SW 1271 (cell line): Measurements from ENCODE around the gene PRPSAP1.

Experiments used
- DNase-seq, 2 experiments: peaks; one replicate each; lab custom pipeline; 2025; lab: John Stamatoyannopoulos, UW

Gene PRPSAP1, protein sequence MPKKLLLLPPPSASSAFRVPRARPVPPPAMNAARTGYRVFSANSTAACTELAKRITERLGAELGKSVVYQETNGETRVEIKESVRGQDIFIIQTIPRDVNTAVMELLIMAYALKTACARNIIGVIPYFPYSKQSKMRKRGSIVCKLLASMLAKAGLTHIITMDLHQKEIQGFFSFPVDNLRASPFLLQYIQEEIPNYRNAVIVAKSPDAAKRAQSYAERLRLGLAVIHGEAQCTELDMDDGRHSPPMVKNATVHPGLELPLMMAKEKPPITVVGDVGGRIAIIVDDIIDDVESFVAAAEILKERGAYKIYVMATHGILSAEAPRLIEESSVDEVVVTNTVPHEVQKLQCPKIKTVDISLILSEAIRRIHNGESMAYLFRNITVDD

DNA sequence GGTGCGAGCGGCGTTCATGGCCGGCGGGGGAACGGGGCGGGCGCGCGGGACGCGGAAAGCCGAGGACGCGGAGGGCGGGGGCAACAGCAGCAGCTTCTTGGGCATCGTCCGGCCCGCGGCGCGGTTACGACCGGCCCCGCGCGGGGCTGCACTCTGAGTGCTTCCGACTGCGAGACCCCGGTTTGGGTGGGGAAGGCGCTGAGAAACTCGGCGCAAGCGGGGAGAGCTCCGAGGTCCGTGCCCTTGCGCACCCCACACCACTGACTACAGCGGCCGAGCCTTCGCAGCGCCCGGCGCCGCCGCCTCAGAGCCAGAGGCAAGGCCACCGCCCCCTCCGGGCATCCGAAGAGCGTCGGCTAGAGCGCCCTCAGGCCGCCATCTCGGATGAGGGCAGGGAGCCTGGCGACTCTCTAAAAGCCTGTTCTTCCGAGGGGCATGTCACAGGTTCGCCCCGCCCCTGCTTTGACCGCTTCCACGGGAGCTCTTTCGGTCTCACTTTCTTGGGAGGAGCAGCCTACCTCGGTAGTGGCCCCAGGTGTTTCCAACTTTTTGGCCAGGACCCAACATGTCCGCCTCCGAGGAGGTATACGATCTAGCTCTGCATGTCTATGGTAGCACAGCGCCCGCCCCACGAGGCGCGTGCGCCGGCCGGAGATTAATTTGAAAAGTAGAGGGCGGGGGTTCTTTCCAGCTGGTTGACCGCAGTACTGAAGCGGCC, at the start of gene PRPSAP1:
TSS of gene PRPSAP1 (minus strand) at position 318 of the 718 bp plus-strand sequence. CDS start at position 105, 213 bp downstream.
- DNase-seq, result peak; percentile 69 to 91

DNA sequence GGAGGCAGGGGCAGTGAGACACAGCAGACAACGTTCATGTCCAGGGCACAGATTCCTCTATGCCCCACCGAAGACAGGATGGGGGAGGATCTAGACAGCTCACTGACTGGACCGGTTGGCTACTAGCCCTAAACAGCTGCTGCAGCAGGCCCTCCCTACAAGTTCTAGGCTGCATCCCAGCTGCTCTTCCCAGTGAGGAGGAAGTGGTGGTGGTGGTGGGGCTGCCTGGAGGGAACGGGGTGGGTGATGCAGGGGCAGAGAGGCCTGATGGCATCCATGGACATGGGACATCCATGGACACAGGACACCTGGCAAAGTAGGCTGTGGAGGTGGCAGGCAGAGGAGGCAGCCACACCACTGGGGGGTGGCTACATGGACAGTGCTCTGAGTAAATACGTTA, 49.0 kb upstream of the PRPSAP1 start:
- DNase-seq, result no peak

DNA sequence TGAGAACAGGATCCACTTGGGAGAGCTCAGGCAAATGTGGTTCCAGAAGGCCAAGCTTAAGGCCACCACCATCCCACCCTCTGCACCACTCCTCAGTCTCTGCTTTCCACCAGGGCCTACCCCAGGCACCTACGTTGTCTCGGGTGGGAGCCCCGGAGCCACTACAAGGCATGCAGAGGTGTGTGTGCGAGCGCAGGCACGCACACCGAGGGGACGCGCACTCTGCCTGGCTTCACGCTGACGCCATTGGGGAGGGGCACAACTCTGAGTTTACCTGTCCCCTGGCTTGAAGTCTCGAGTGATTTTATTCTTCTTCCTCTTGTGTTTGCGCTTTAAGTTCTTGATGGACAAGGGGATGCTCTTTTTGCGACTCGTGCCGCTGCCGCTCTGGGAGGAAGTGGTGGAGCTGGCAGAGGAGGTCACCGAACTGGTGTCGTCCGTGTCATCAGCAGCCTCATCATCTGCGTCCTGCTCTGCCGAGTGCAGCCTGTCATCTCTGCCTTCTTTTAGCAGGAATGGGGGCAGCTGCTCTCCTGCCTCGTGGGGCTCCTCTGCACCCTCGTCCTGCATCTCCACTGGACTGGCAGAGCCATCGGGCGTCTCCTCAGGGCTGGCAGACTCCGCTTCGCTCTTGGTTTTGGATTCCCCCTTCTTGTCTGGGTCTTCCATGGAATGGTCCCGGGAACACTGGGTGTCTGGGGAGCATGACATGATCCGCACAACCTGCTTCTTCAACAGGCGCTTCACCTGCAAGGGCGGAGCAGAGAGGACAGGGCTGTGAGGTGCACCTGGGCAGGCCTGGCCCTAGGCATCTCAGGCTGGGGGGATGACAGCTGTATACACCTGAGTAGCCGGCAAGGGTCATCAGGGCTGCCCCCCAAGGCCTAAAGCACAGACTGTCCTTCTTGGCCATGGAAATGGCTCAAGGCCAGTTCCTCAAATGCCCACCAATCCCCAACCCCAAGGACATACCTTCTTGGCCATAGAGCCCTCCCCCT, 45.8 kb upstream of the PRPSAP1 start:
- DNase-seq, result no peak

DNA sequence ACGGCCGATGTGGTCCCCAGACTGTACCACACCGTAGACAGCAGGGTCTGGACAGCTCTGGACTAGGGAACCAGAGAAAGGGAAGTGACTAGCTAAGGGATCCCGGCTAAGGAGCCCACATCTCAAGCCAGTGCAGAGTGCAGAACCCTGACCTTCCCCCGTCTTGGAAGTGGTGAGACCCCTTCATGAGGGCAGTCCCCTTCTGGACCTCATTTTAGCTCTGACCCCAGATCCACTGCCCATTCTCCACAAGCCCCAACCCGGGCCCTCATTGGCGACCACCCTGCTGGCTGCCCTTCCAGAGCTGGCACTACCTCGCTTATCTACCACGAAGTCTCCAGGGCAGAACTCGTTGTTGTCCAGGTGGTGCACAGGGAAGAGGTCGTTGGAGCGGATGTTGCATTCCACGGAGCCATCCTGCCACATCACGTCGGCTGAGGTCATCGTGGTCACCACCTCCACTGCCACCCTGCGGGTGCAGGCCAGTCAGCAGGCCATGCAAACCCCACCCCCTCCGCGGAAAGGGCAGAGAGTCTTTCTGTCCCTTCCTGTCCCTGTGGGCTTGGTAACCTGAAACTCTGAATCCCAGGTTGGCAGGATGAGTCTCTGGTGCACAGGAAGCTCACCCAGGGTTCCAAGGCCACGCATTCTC, 44.9 kb upstream of the PRPSAP1 start:
- DNase-seq, result no peak

DNA sequence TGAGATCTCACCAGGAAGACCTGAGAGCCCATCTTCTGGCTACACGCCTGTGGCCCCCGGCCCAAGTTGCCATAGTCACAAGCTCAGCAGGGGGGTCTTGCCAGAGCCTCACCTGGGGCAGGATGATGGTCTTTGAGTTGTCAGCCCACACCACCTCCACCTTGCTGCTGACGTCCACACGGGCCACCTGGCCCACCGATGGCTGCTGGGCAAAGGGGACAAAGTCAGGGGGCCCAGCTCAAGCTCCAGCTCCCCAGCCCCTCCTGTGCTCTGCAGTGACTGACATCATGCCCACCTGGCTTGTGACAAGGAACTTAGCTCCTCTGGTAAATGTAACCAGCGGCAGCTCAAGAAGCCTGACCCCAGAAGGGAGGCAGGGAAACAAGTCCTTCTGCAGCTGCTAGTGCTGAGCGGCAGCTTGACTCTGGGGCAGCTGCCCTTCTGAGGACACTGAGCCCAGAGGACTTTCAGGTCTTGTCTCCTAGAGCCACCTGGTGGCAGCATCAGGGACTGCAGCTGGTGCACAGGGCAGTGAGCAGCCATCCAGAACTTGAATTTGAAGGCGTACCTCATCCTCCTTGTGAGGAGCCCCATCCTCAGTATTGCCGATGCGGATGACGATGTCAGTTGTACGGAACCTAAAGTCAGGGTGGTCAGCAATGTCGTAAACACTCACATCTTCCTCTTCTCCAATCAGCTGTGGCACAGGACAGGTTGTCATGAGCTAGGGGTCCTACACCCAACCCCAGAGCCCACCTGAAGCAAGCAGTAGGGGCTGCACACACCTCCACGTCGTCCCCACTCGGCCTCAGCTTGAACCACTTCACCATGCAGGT, 44.2 kb upstream of the PRPSAP1 start:
- peak; percentile 53 to 58 for DNase-seq

DNA sequence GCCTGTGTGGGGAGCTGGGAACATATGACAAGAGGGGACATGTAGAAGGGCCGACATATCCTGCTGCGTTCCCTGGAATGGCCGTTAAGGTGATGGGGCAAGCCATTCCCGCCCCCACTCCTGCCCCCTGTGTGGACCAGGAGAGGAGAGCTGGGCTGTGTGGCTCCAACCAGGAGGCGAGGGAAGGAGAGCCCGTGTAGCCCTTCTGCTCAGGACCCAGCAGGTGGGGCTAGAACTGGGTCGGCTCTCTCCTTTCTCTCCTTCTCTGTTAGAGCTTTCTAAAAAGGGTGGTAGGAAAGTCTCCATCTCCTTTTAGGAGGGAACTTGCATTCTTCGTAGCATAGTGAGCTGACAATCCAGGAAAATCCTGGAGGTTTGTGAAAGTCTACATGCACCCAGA, 43.5 kb upstream of the PRPSAP1 start:
- no peak for DNase-seq

DNA sequence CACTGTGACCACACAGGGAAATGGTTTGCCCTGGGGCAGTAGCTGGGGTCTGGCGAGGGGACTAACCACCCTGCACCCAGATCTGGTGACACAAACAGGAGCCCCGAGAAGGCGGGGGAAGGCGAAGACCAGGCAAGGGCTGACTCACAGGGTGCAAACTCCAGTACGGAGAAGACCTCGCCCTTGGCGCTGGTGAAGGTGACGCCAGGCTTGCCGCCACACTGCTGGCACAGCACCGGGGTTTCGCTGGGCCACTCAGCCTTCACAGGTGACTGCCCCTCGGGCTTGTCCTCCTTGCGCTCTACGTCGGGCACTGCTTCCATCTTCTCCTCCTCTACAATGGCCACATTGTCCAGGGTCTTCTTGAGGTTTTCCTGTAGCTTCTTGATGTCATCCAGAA, 42.3 kb upstream of the PRPSAP1 start:
- DNase-seq, result no peak

DNA sequence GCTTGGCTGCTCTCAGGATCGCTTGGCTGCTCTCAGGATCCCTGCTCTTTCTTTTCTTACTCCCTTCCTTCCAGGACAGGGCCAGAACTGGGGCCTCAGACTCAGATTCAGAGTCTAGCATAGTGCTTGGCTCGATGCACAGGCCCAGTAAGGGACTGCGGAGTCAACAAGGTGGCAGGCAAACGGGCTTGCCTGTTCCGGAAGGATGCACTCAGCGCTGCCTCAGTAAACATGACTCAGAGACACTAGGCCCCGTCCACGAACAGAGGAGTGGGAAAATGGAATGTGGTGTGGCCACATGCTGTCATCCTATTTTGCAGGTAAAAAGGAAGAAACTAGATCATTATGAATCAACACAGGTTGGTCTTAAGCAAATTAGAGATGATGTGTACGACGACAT, 40.5 kb upstream of the PRPSAP1 start:
- DNase-seq, result no peak

DNA sequence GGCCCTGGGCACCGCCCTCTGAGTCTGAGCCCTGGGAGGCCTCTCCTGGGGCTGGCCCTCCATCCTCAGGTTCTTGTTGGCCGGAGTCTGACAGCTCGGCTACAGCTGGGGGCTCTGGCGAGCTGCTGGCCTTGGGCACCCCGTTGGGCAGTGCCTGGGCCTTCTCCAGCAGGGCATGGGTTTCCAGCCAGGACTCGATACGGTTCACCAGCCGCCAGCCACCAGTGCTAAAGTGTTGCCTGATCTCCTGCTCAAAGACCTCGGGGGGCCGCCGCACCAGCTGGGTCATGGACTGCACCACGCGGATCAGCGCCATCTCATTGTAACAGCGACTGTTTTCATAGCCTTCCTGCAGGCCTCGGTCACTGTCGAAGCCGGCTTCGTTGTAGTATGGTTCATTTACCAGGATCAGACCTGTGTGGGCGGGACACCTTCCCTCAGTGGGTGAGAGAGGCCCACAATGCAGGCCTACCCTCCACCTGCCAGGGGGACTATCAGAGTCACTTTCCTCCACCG, 37.5 kb upstream of the PRPSAP1 start:
- no peak for DNase-seq

DNA sequence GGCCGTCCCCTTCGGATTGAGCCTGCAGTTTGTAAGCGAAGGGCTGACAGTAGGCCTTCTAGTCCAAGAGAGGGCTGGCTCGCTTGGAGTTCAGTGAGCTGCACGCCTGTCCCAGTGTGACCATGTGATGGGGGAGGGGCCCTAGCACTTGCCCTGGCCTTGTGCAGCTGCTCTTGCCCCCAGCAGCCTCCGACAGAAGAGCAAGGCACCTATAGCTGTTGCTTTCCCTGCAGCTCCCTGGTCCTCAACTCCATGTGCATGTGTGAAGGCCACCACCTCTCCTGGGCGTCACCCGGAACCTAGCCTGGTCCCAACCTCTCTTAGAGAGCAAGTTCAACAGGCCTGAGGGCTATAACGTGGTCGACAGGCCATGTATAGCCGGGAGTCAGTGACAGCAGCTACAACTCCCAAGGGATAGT, 36.3 kb upstream of the PRPSAP1 start:
- DNase-seq, result no peak

DNA sequence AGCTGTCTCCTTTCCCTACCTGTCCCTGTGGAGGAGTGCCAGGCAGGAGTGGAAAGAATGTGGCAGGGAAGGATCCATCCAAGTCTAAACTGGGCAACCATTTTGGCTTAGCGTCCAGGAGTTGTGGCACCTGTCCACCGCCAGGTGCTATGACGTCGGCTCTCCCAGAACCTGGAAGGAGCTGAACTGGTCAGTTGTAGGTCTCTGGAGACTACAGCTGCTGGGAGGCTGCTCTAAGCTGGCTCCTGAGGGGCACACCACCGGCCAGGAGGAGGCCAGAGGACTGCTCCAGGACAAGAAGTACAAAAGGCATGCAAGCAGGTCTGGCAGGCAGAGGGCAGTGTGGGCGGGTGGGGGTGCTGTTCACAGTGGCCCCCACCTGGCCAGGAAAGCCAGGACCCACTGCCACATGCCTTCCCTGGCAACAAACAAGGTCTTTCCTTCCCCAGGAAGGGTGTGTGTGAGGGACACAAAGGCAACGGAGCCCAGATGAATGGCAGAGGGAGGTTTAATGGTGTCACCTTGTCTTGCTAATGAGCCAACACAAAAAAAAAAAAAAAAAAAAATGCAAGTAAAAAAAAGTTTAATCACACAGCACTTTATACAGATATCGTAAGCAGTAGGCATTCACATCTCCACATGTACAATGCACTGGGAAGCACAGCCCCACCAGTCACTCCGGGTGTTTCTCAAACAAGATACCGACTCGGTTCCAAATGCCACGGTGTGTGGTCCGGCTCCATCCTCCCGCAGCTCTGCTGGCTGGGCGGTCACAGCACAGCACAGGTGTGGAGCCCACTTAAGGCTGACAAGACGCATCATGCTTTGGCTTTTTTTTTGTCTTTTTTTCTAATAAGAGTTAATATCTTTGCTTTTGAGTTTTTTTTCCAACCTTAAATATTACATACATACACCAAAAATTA, 35.5 kb upstream of the PRPSAP1 start:
- DNase-seq, result peak in 1 of 2 experiments; percentile 9

DNA sequence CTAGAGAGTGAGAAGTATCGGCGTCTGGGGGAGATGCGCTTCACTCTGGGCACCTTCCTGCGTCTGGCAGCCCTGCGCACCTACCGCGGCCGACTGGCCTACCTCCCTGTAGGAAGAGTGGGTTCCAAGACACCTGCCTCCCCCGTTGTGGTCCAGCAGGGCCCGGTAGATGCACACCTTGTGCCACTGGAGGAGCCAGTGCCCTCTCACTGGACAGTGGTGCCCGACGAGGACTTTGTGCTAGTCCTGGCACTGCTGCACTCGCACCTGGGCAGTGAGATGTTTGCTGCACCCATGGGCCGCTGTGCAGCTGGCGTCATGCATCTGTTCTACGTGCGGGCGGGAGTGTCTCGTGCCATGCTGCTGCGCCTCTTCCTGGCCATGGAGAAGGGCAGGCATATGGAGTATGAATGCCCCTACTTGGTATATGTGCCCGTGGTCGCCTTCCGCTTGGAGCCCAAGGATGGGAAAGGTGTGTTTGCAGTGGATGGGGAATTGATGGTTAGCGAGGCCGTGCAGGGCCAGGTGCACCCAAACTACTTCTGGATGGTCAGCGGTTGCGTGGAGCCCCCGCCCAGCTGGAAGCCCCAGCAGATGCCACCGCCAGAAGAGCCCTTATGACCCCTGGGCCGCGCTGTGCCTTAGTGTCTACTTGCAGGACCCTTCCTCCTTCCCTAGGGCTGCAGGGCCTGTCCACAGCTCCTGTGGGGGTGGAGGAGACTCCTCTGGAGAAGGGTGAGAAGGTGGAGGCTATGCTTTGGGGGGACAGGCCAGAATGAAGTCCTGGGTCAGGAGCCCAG, 33.5 kb upstream of the PRPSAP1 start:
- no peak for DNase-seq

DNA sequence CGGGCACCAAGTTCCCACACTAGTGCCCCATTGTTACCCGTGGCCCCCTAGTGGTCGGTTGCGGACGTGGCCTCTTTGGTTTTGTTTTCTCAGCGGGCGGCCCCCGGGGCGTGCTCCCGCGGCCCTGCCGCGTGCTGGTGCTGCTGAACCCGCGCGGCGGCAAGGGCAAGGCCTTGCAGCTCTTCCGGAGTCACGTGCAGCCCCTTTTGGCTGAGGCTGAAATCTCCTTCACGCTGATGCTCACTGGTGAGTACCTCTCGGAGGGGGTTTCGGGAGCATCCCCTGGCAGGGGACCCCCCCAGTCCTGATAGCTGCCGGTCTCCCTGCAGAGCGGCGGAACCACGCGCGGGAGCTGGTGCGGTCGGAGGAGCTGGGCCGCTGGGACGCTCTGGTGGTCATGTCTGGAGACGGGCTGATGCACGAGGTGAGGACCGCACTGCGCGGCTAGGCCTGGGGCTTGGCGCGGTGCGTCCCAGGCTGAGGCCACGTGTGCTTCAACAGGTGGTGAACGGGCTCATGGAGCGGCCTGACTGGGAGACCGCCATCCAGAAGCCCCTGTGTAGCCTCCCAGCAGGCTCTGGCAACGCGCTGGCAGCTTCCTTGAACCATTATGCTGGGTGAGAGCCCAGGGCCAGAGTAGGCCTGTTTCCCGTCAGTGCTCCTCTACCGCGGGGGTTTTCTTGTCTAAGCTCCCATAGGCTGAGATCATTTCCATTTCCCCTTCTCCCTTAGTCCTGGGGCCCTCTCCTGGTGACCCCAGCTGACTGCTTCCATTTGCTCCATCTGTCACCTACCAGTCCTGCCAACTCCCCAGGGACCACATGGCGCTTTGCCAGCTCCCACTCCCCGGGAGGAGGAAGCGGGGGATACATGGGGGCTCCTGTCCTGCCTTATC, 32.4 kb upstream of the PRPSAP1 start:
- peak; percentile 57 to 84 for DNase-seq

DNA sequence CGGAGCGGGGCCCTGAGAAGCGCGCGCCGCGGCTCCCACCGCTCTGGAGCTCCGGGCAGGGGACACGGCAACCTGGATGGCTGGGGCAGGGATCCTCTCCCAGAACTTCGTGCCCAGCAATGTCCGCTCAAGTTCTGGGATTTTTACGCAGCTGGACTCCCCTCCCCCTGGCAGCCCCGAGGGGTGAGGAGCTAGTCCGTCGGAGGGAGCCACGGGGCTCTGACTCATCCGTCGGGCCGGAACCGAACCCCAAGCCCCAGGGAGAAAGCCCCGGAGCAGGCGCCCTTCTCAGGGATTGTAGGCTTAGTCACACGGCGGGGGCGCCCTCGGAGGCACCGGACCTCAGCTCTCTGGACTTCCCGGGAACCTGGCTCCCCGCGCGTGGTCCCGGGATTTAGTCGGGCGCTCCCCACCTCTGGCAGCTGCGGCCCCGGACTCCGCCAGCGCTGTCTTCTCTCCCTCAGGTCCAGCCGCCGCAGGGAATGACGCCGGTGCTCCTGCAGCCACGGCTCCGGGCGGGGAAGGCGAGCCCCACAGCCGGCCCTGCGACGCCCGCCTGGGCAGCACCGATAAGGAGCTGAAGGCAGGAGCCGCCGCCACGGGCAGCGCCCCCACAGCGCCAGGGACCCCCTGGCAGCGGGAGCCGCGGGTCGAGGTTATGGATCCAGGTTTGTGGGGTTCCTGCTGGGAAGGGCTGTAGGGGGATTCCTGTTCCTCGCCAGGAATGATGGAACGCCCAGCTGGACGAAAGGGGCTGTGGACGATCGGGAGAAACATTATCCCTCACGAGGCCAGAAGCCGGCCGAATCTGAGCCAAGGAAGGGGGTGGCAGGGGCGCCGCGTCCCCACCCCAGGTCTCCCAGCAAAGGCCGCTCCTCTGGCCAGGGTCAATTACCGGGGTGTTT, 31.5 kb upstream of the PRPSAP1 start:
- DNase-seq, result peak in 1 of 2 experiments; percentile 50

DNA sequence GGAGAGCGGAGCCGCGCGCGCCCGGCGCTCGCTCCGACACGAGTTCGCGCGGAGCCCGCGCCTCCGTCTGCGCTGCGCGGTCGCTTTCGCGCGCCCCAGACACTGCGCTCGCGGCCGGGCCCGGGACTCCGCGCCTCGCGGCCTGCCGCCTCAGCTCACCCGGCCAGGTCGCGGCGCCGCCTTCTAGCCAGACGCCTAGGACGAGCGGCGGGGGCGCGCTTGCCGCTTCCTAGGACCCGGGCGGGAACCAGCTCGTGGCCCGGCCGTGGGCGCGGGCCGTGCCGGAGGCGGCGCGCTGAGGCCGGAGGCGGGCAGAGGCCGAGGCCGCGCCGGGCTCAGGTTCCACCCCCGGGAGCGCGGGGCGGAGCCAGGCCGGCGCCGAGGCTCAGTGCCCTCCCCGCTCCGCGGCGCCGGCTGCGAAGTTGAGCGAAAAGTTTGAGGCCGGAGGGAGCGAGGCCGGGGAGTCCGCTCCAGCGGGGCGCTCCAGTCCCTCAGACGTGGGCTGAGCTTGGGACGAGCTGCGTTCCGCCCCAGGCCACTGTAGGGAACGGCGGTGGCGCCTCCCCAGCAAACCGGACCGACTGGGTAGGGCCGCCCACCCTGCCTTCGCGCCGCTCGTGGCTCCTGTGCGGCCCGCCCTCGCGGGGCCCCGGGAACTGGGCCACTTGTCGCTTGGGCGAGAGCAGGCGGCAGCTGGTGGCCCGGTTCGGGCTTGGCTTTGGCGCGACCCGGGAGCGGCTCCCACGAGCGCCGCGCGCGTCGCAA, 30.7 kb upstream of the PRPSAP1 start, which contains the start of gene SPHK1:
TSS of gene SPHK1 (plus strand) at position 388 of the 765 bp plus-strand sequence. CDS start 1,036 bp downstream, outside the sequence.
- peak in 1 of 2 experiments; percentile 70 for DNase-seq
